ENCODE results near the gene LTN1.
A peak's percentile ranks its signal among the peaks of the same experiment; 100 is the strongest.

The LTN1 gene

GRCh38 chr21:28992526-28993292 lies at the start of gene LTN1:
Gene LTN1, minus strand, starts transcription at chr21:28992877. Its CDS starts 72 bp downstream, at chr21:28992805.
- no peaks in the 10 kb centered on the region for H3K27me3 ChIP-seq (ENCODE audit: control insufficient read depth, insufficient read depth, low read length)
- H3K4me3 ChIP-seq (ENCODE audit: low read depth, low read length) = peak within 1 kb of the TSS; percentile 96
- H3K9ac ChIP-seq (ENCODE audit: low read depth, low read length) = peak within 1 kb of the TSS; percentile 92
- peaks cover 3% of the 10 kb centered on the region for H3K4me1 ChIP-seq (ENCODE audit: control insufficient read depth, insufficient read depth, low read length)
- H3K36me3 ChIP-seq (ENCODE audit: control insufficient read depth, insufficient read depth, low read length) = no peaks in the 10 kb centered on the region
- H3K9me3 ChIP-seq (ENCODE audit: control insufficient read depth, insufficient read depth, low read length) = no peaks in the 10 kb centered on the region

GRCh38 chr21:29034678-29035077 lies 42.0 kb upstream of the LTN1 start:
- H3K27me3 ChIP-seq (ENCODE audit: control insufficient read depth, insufficient read depth, low read length) = no peaks in the 10 kb centered on the region
- H3K9me3 ChIP-seq (ENCODE audit: control insufficient read depth, insufficient read depth, low read length) = no peaks in the 10 kb centered on the region
- H3K9ac ChIP-seq (ENCODE audit: low read depth, low read length) = no peak overlapping the region
- no peak overlapping the region for H3K4me3 ChIP-seq (ENCODE audit: low read depth, low read length)
- H3K4me1 ChIP-seq (ENCODE audit: control insufficient read depth, insufficient read depth, low read length) = no peaks in the 10 kb centered on the region
- peaks cover 14% of the 10 kb centered on the region for H3K36me3 ChIP-seq (ENCODE audit: control insufficient read depth, insufficient read depth, low read length)

GRCh38 chr21:29033871-29034270 lies 41.2 kb upstream of the LTN1 start:
- Histone ChIP-seq H3K4me1 (ENCODE audit: control insufficient read depth, insufficient read depth, low read length) (no peaks in the 10 kb centered on the region), H3K9ac (ENCODE audit: low read depth, low read length) (no peak overlapping the region), H3K9me3 (ENCODE audit: control insufficient read depth, insufficient read depth, low read length) (no peaks in the 10 kb centered on the region), H3K36me3 (ENCODE audit: control insufficient read depth, insufficient read depth, low read length) (peaks cover 18% of the 10 kb centered on the region), H3K27me3 (ENCODE audit: control insufficient read depth, insufficient read depth, low read length) (no peaks in the 10 kb centered on the region), H3K4me3 (ENCODE audit: low read depth, low read length) (no peak overlapping the region)

- H3K36me3 ChIP-seq (ENCODE audit: control insufficient read depth, insufficient read depth, low read length) = peaks cover 18% of the 10 kb centered on the region
- H3K9ac ChIP-seq (ENCODE audit: low read depth, low read length) = no peak overlapping the region
Measured at GRCh38 chr21:29033301-29033700, 40.6 kb upstream of the LTN1 start.

GRCh38 chr21:29030909-29031308 lies 38.2 kb upstream of the LTN1 start:
- H3K27me3 ChIP-seq (ENCODE audit: control insufficient read depth, insufficient read depth, low read length) = no peaks in the 10 kb centered on the region
- H3K9ac ChIP-seq (ENCODE audit: low read depth, low read length) = no peak overlapping the region
- peaks cover 3% of the 10 kb centered on the region for H3K4me1 ChIP-seq (ENCODE audit: control insufficient read depth, insufficient read depth, low read length)
- H3K4me3 ChIP-seq (ENCODE audit: low read depth, low read length) = no peak overlapping the region
- H3K9me3 ChIP-seq (ENCODE audit: control insufficient read depth, insufficient read depth, low read length) = no peaks in the 10 kb centered on the region
- peaks cover 18% of the 10 kb centered on the region for H3K36me3 ChIP-seq (ENCODE audit: control insufficient read depth, insufficient read depth, low read length)

More at GRCh38 chr21:29033301-29033700, 40.6 kb upstream of the LTN1 start:
- no peaks in the 10 kb centered on the region for H3K9me3 ChIP-seq (ENCODE audit: control insufficient read depth, insufficient read depth, low read length)
- H3K4me1 ChIP-seq (ENCODE audit: control insufficient read depth, insufficient read depth, low read length) = no peaks in the 10 kb centered on the region
- H3K27me3 ChIP-seq (ENCODE audit: control insufficient read depth, insufficient read depth, low read length) = no peaks in the 10 kb centered on the region
- H3K4me3 ChIP-seq (ENCODE audit: low read depth, low read length) = no peak overlapping the region

- H3K4me1 ChIP-seq (ENCODE audit: control insufficient read depth, insufficient read depth, low read length) = peaks cover 4% of the 10 kb centered on the region
- H3K9ac ChIP-seq (ENCODE audit: low read depth, low read length) = no peak overlapping the region
- no peak overlapping the region for H3K4me3 ChIP-seq (ENCODE audit: low read depth, low read length)
- no peaks in the 10 kb centered on the region for H3K27me3 ChIP-seq (ENCODE audit: control insufficient read depth, insufficient read depth, low read length)
- peaks cover 18% of the 10 kb centered on the region for H3K36me3 ChIP-seq (ENCODE audit: control insufficient read depth, insufficient read depth, low read length)
- no peaks in the 10 kb centered on the region for H3K9me3 ChIP-seq (ENCODE audit: control insufficient read depth, insufficient read depth, low read length)
Measured at GRCh38 chr21:29029524-29029923, 36.8 kb upstream of the LTN1 start.

- H3K9ac ChIP-seq (ENCODE audit: low read depth, low read length) = peak overlapping the region; percentile 99
- H3K27me3 ChIP-seq (ENCODE audit: control insufficient read depth, insufficient read depth, low read length) = no peaks in the 10 kb centered on the region
- peak overlapping the region; percentile 99 for H3K4me3 ChIP-seq (ENCODE audit: low read depth, low read length)
- peaks cover 4% of the 10 kb centered on the region for H3K4me1 ChIP-seq (ENCODE audit: control insufficient read depth, insufficient read depth, low read length)
- peaks cover 5% of the 10 kb centered on the region for H3K36me3 ChIP-seq (ENCODE audit: control insufficient read depth, insufficient read depth, low read length)
- H3K9me3 ChIP-seq (ENCODE audit: control insufficient read depth, insufficient read depth, low read length) = no peaks in the 10 kb centered on the region
Measured at GRCh38 chr21:29025328-29025713, 32.6 kb upstream of the LTN1 start.

GRCh38 chr21:29024474-29025327 lies 32.0 kb upstream of the LTN1 start, which contains the start of gene USP16:
Gene USP16, plus strand, starts transcription at chr21:29024668. Its CDS starts 3,246 bp downstream, at chr21:29027914.
- Histone ChIP-seq H3K27me3 (ENCODE audit: control insufficient read depth, insufficient read depth, low read length) (no peaks in the 10 kb centered on the region), H3K36me3 (ENCODE audit: control insufficient read depth, insufficient read depth, low read length) (peaks cover 4% of the 10 kb centered on the region), H3K9me3 (ENCODE audit: control insufficient read depth, insufficient read depth, low read length) (no peaks in the 10 kb centered on the region), H3K9ac (ENCODE audit: low read depth, low read length) (peak within 1 kb of the TSS; percentile 99), H3K4me3 (ENCODE audit: low read depth, low read length) (peak within 1 kb of the TSS; percentile 99), H3K4me1 (ENCODE audit: control insufficient read depth, insufficient read depth, low read length) (peaks cover 4% of the 10 kb centered on the region)

GRCh38 chr21:29022166-29022565 lies 29.5 kb upstream of the LTN1 start:
- peaks cover 9% of the 10 kb centered on the region for H3K4me1 ChIP-seq (ENCODE audit: control insufficient read depth, insufficient read depth, low read length)
- H3K4me3 ChIP-seq (ENCODE audit: low read depth, low read length) = no peak overlapping the region
- no peaks in the 10 kb centered on the region for H3K9me3 ChIP-seq (ENCODE audit: control insufficient read depth, insufficient read depth, low read length)
- H3K36me3 ChIP-seq (ENCODE audit: control insufficient read depth, insufficient read depth, low read length) = no peaks in the 10 kb centered on the region
- H3K27me3 ChIP-seq (ENCODE audit: control insufficient read depth, insufficient read depth, low read length) = no peaks in the 10 kb centered on the region
- H3K9ac ChIP-seq (ENCODE audit: low read depth, low read length) = no peak overlapping the region

GRCh38 chr21:29018540-29018939 lies 25.9 kb upstream of the LTN1 start:
- Histone ChIP-seq H3K36me3 (ENCODE audit: control insufficient read depth, insufficient read depth, low read length) (no peaks in the 10 kb centered on the region), H3K4me3 (ENCODE audit: low read depth, low read length) (peak overlapping the region; percentile 62), H3K9me3 (ENCODE audit: control insufficient read depth, insufficient read depth, low read length) (no peaks in the 10 kb centered on the region), H3K4me1 (ENCODE audit: control insufficient read depth, insufficient read depth, low read length) (peaks cover 5% of the 10 kb centered on the region), H3K9ac (ENCODE audit: low read depth, low read length) (peak overlapping the region; percentile 50), H3K27me3 (ENCODE audit: control insufficient read depth, insufficient read depth, low read length) (no peaks in the 10 kb centered on the region)

GRCh38 chr21:29017639-29018237 lies 25.1 kb upstream of the LTN1 start:
- Histone ChIP-seq H3K27me3 (ENCODE audit: control insufficient read depth, insufficient read depth, low read length) (no peaks in the 10 kb centered on the region), H3K9me3 (ENCODE audit: control insufficient read depth, insufficient read depth, low read length) (no peaks in the 10 kb centered on the region), H3K9ac (ENCODE audit: low read depth, low read length) (no peak overlapping the region), H3K4me3 (ENCODE audit: low read depth, low read length) (peak overlapping the region; percentile 62), H3K4me1 (ENCODE audit: control insufficient read depth, insufficient read depth, low read length) (peaks cover 5% of the 10 kb centered on the region), H3K36me3 (ENCODE audit: control insufficient read depth, insufficient read depth, low read length) (no peaks in the 10 kb centered on the region)
